ENCODE results near the gene RNF180.

Gene RNF180

GRCh38 chr5:64161420-64161819, 4.2 kb upstream of the RNF180 start:
- TF ChIP-seq CTCF (IDR thresholded peaks at IDR 0.05; ENCODE audit: extremely low read depth, missing control alignments) = no peak
- DNase-seq (ENCODE audit: low spot score) = no peak

GRCh38 chr5:64163135-64163534, 2.5 kb upstream of the RNF180 start:
- DNase-seq (ENCODE audit: low spot score) = no peak
- no peak for TF ChIP-seq CTCF (IDR thresholded peaks at IDR 0.05; ENCODE audit: extremely low read depth, missing control alignments)

GRCh38 chr5:64163746-64164145, 1.9 kb upstream of the RNF180 start:
- no peak for DNase-seq (ENCODE audit: low spot score)
- no peak for TF ChIP-seq CTCF (IDR thresholded peaks at IDR 0.05; ENCODE audit: extremely low read depth, missing control alignments)

DNA sequence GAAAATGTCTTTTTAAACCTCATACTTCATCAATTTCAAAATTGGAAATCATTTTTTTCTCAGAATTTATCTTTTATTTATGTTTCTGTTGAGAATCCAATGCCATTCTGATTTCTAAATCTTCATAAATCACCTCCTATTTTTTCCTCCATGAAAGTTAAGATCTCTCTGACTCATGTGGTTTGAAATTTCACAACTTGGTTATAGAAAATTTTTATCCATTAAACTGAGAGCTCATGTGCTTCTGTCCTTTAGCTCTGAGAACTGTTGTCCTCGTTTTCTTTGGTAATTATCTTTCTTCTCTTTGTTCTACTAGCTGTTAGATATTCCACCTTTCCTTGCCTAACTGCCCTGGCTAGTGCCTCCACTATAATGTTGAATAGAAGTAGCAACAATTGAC, 1.5 kb upstream of the RNF180 start:
- no peak for TF ChIP-seq CTCF (IDR thresholded peaks at IDR 0.05; ENCODE audit: extremely low read depth, missing control alignments)

DNA sequence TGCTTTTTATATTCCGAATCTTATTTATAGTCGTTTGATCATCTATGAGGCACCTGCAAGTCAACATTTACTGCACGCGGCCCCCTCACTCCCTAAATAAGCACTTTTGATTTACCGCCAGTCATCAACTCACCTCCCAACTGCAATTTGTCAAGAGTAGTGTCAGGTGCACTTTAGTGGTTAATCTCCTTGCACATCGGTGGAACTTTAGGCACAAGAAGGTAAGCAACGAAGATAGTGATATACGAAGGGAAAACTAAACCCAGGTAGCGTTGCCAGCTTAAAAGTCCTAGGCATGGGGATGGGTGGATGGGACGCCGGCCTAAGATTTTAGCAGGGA, 513 bp upstream of the RNF180 start:
- DNase-seq (ENCODE audit: low spot score) = no peak
- no peak for TF ChIP-seq CTCF (IDR thresholded peaks at IDR 0.05; ENCODE audit: extremely low read depth, missing control alignments)

More for the DNA sequence above, 1.5 kb upstream of the RNF180 start:
- no peak for DNase-seq (ENCODE audit: low spot score)

DNA sequence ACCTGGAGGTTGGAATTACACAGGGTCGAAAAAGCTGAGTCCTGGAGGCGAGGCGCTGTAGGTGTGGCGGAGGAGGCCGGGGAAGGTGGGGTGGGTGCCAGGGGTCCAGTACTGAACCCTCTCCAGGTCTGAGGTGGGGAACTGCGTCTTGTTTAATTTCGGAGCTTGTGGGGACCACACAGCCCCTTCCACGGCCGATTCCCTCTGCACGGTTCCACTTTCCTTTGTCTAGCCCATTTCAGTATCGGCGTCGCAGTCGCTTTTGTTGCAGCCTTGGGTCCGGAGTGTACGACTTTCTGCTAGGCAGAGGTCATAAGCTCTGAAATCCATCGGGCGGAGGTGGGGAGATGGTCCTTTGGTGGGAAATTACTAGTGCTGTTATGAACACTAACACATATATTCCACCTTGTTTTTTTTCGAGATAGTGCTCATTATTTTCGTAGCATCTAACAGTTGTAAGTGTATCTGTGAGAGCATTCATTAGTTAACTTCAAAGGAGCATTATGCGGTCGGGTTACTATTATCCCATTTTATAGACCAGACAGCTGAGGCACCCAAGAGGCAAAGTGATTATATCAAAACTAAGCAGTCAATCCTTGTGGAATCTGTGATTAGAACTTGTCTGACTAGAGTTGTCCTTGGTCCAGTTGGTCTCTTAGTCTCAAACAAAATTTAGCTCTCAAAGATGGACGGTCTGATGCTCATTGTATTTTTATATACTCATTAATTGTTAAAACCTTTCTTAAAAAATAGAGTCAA, 737 bp downstream of the RNF180 start:
- no peak for DNase-seq (ENCODE audit: low spot score)

GRCh38 chr5:64176301-64176700, 10.7 kb downstream of the RNF180 start:
- no peak for TF ChIP-seq CTCF (IDR thresholded peaks at IDR 0.05; ENCODE audit: extremely low read depth, missing control alignments)
- DNase-seq (ENCODE audit: low spot score) = no peak

More for the DNA sequence above, 737 bp downstream of the RNF180 start:
- TF ChIP-seq CTCF (IDR thresholded peaks at IDR 0.05; ENCODE audit: extremely low read depth, missing control alignments) = no peak

Data from GM20000 (cell line).